ENCODE measurements around the gene KLHL29. TPM values are rescaled to one million over a fixed set of nuclear protein-coding genes. Genes with fewer than 3 reads are reported as not detected.

KLHL29 gene
- total and polyA plus RNA-seq, 9 donors: 3.0 to 6.6 (median 3.9) TPM

- Histone ChIP-seq H3K4me1 (ENCODE audit: insufficient read depth) (no peaks in the 10 kb centered on the region), H3K9me3 (no peaks in the 10 kb centered on the region), H3K27me3 (no peaks in the 10 kb centered on the region), H3K4me3 (no peak overlapping the region), H3K36me3 (no peaks in the 10 kb centered on the region), H3K27ac (no peak overlapping the region)
- TF ChIP-seq CTCF (IDR thresholded peaks at IDR 0.05) (no peak), EP300 (IDR thresholded peaks at IDR 0.05) (no peak), POLR2A (IDR thresholded peaks at IDR 0.05) (no peak)
- intact Hi-C loops (cut with DNase I): no loop called here
- 94 to 95% (median 95%) methylated on average over 9 of the region's 9 CpGs for WGBS, 3 donors
- DNase-seq: no peak
Measured at GRCh38 chr2:23685706-23686105, 300.7 kb downstream of the KLHL29 start.

GRCh38 chr2:23686405-23687029, 301.5 kb downstream of the KLHL29 start:
- DNase-seq: no peak
- Histone ChIP-seq H3K4me1 (ENCODE audit: insufficient read depth) (no peaks in the 10 kb centered on the region), H3K4me3 (no peak overlapping the region), H3K27ac (no peak overlapping the region), H3K9me3 (no peaks in the 10 kb centered on the region), H3K36me3 (no peaks in the 10 kb centered on the region), H3K27me3 (no peaks in the 10 kb centered on the region)
- intact Hi-C loops (cut with DNase I): no loop called here
- 91 to 93% (median 92%) methylated on average over 13 of the region's 13 CpGs for WGBS, 3 donors
- no peak for TF ChIP-seq CTCF (IDR thresholded peaks at IDR 0.05)
- no peak for TF ChIP-seq POLR2A (IDR thresholded peaks at IDR 0.05)
- no peak for TF ChIP-seq EP300 (IDR thresholded peaks at IDR 0.05)

- TF ChIP-seq EP300 (IDR thresholded peaks at IDR 0.05): no peak
- no peak for TF ChIP-seq CTCF (IDR thresholded peaks at IDR 0.05)
- TF ChIP-seq POLR2A (IDR thresholded peaks at IDR 0.05): no peak
- H3K4me1 ChIP-seq (ENCODE audit: insufficient read depth): no peaks in the 10 kb centered on the region
- 89 to 96% (median 94%) methylated on average over 8 to 9 of the region's 9 CpGs for WGBS, 3 donors
Measured at GRCh38 chr2:23687214-23687613, 302.2 kb downstream of the KLHL29 start.

GRCh38 chr2:23687713-23688112, 302.7 kb downstream of the KLHL29 start:
- intact Hi-C loops (cut with DNase I): no loop called here
- Histone ChIP-seq H3K27me3 (no peaks in the 10 kb centered on the region), H3K4me3 (no peak overlapping the region), H3K4me1 (ENCODE audit: insufficient read depth) (no peaks in the 10 kb centered on the region), H3K9me3 (no peaks in the 10 kb centered on the region), H3K36me3 (no peaks in the 10 kb centered on the region), H3K27ac (no peak overlapping the region)
- WGBS, 3 donors: 92 to 96% (median 94%) methylated on average over 14 of the region's 14 CpGs
- no peak for TF ChIP-seq CTCF (IDR thresholded peaks at IDR 0.05)
- TF ChIP-seq EP300 (IDR thresholded peaks at IDR 0.05): no peak
- no peak for TF ChIP-seq POLR2A (IDR thresholded peaks at IDR 0.05)
- no peak for DNase-seq

More at GRCh38 chr2:23687214-23687613, 302.2 kb downstream of the KLHL29 start:
- no peaks in the 10 kb centered on the region for H3K36me3 ChIP-seq
- no peak overlapping the region for H3K27ac ChIP-seq
- H3K4me3 ChIP-seq: no peak overlapping the region
- no peaks in the 10 kb centered on the region for H3K9me3 ChIP-seq
- intact Hi-C loops (cut with DNase I): no loop called here
- no peaks in the 10 kb centered on the region for H3K27me3 ChIP-seq
- no peak for DNase-seq

Data from ovary (tissue), 9 donors.